PFSK-1 (cell line): ENCODE results near the gene ACTL6B.

ENCODE experiments used
- FOXP2 ChIP-seq: optimal IDR thresholded peaks from 2 replicates; pipeline ENCODE3; 2011; ENCODE audit warnings: borderline replicate concordance, control low read depth, inconsistent platforms; ENCODE audit not compliant: insufficient read depth; ENCODE audit errors: extremely low read length, extremely low read depth
- POLR2AphosphoS5 ChIP-seq: IDR thresholded peaks from 2 replicates; pipeline ENCODE4 v1.6.1; 2012; ENCODE audit warnings: low read depth, mild to moderate bottlenecking, control low read depth, low read length, moderate library complexity
- SIN3A ChIP-seq: IDR thresholded peaks from 2 replicates; pipeline ENCODE4 v1.6.1; 2012; ENCODE audit warnings: mild to moderate bottlenecking, low read length, moderate library complexity, borderline replicate concordance; ENCODE audit not compliant: insufficient read depth
- TAF1 ChIP-seq: IDR thresholded peaks from 2 replicates; pipeline ENCODE4 v1.6.1; 2012; ENCODE audit warnings: low read length, control low read depth, borderline replicate concordance; ENCODE audit not compliant: insufficient read depth
- TF ChIP-seq, protein P1 (sequence below), 2 experiments: IDR thresholded peaks; 2 replicates each; pipeline versions ENCODE4 v1.6.1 to v1.8.0; 2011 to 2012; ENCODE audit warnings: low read depth in 2 of 2, low read length in 2 of 2, control low read depth in 1 of 2, inconsistent platforms in 1 of 2, mild to moderate bottlenecking in 1 of 2, moderate library complexity in 1 of 2; ENCODE audit not compliant: insufficient read depth in 1 of 2

The ACTL6B gene

GRCh38 chr7:100665168-100665726 is 9.0 kb upstream of the ACTL6B start:
- TF ChIP-seq TAF1 (no peak), POLR2AphosphoS5 (no peak), FOXP2 (no peak), SIN3A (no peak)
- TF ChIP-seq, protein P1, sequence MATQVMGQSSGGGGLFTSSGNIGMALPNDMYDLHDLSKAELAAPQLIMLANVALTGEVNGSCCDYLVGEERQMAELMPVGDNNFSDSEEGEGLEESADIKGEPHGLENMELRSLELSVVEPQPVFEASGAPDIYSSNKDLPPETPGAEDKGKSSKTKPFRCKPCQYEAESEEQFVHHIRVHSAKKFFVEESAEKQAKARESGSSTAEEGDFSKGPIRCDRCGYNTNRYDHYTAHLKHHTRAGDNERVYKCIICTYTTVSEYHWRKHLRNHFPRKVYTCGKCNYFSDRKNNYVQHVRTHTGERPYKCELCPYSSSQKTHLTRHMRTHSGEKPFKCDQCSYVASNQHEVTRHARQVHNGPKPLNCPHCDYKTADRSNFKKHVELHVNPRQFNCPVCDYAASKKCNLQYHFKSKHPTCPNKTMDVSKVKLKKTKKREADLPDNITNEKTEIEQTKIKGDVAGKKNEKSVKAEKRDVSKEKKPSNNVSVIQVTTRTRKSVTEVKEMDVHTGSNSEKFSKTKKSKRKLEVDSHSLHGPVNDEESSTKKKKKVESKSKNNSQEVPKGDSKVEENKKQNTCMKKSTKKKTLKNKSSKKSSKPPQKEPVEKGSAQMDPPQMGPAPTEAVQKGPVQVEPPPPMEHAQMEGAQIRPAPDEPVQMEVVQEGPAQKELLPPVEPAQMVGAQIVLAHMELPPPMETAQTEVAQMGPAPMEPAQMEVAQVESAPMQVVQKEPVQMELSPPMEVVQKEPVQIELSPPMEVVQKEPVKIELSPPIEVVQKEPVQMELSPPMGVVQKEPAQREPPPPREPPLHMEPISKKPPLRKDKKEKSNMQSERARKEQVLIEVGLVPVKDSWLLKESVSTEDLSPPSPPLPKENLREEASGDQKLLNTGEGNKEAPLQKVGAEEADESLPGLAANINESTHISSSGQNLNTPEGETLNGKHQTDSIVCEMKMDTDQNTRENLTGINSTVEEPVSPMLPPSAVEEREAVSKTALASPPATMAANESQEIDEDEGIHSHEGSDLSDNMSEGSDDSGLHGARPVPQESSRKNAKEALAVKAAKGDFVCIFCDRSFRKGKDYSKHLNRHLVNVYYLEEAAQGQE (IDR thresholded peaks at IDR 0.05; ENCODE audit: insufficient read depth in 1 of 2, low read depth in 2 of 2, low read length in 2 of 2) = no peak

DNA sequence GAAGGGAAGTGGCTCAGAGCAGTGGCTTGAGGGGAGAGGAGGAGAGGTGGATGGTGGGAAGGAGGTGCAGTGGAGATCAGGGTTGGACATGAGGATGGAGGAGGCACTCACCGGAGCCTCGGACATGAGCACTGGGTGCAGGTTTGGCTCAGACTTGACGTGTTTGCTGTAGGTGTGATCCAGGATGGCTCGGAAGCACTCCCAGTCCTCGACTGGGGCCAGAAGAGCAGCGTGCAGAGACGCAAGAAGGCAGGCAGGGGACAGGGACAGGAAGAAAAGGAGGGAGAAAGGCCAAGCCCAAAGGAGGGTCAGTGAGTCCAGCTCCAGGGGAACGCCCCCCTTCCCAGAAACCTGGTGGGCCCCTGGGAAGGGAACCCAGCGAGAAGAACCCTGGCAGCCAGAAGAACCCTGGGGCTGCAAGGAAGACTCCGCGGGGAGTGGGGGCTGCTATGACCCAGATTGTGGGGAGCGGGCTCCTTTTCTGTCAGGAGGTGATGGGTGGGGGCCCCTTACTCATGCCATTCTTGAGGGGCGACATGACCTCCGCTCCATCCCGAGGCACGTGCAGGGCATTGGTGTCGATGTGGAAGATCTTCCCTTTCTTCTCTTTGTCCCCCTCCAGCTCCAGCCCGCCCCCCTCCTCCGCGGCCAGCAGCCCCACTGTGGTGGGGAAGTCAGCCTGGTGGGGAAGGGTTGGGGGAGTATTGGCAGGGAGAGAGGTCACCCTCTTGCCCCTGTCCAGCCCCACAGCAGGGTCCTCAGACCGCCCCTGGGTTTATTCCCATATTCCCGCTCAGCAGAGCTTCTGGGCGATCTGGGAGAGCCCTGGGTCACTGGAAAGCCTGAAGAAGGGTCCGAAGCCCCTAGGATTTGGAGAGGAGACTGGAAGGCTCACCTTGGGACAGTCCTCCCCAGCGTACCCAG is 1.1 kb downstream of the ACTL6B start:
- TF ChIP-seq, protein P1 (IDR thresholded peaks at IDR 0.05; ENCODE audit: insufficient read depth in 1 of 2, low read depth in 2 of 2, low read length in 2 of 2) = no peak
- no peak for TF ChIP-seq TAF1
- no peak for TF ChIP-seq SIN3A
- TF ChIP-seq FOXP2 = no peak
- TF ChIP-seq POLR2AphosphoS5 = no peak

- no peak for TF ChIP-seq TAF1
- TF ChIP-seq FOXP2 = no peak
- TF ChIP-seq, protein P1 (IDR thresholded peaks at IDR 0.05; ENCODE audit: insufficient read depth in 1 of 2, low read depth in 2 of 2, low read length in 2 of 2) = no peak
- no peak for TF ChIP-seq POLR2AphosphoS5
- no peak for TF ChIP-seq SIN3A
These were observed 6.3 kb downstream of the ACTL6B start for GRCh38 chr7:100649826-100650565.

- TF ChIP-seq POLR2AphosphoS5 (no peak), FOXP2 (no peak), SIN3A (no peak), TAF1 (no peak)
- TF ChIP-seq, protein P1 (IDR thresholded peaks at IDR 0.05; ENCODE audit: insufficient read depth in 1 of 2, low read depth in 2 of 2, low read length in 2 of 2) = no peak
These were observed 13.7 kb downstream of the ACTL6B start for GRCh38 chr7:100642534-100642907.
